ENCODE results near the gene NME8.

DNA sequence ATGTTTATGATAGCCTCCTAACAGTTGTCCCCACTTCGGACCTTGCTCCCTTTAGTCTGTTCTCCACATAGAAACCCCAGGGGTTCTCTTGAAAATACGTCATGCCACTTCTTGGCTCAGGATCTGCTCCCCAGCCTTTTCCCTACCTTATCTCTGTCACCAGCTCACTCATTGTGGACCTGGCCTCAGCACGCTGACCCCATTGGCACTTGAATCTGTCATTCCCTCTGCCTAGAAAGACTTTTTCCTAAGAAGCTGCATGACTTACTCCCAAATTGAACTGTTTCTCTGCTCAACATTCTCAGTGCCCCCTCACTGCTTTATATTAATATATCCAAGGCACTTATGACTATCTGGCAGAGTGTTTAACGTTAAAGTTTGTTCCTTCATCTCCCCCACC lies 80.5 kb downstream of the NME8 start:
- TF ChIP-seq, protein P1, sequence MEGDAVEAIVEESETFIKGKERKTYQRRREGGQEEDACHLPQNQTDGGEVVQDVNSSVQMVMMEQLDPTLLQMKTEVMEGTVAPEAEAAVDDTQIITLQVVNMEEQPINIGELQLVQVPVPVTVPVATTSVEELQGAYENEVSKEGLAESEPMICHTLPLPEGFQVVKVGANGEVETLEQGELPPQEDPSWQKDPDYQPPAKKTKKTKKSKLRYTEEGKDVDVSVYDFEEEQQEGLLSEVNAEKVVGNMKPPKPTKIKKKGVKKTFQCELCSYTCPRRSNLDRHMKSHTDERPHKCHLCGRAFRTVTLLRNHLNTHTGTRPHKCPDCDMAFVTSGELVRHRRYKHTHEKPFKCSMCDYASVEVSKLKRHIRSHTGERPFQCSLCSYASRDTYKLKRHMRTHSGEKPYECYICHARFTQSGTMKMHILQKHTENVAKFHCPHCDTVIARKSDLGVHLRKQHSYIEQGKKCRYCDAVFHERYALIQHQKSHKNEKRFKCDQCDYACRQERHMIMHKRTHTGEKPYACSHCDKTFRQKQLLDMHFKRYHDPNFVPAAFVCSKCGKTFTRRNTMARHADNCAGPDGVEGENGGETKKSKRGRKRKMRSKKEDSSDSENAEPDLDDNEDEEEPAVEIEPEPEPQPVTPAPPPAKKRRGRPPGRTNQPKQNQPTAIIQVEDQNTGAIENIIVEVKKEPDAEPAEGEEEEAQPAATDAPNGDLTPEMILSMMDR (IDR thresholded peaks at IDR 0.05; ENCODE audit: insufficient read depth, low read depth, low read length), result no peak
- TF ChIP-seq EZH2 (IDR thresholded peaks at IDR 0.05; ENCODE audit: insufficient read depth, low read length), result no peak
